H1 (cell line): ENCODE measurements around the gene TNFSF11. TPM values are rescaled to one million over a fixed set of nuclear protein-coding genes. Genes with fewer than 3 reads are reported as not detected.

Source experiments
- CTCF ChIA-PET: fragments of 300-600 bp; sonication (Branson Sonifier 250); formaldehyde crosslinking; loops from one replicate; lab custom pipeline; 2021; ENCODE audit not compliant: partially characterized antibody; lab: Charles Lee
- POLR2A ChIA-PET: fragments of 300-600 bp; sonication (Branson Sonifier 250); formaldehyde crosslinking; loops from one replicate; lab custom pipeline; 2021; ENCODE audit warnings: inconsistent platforms; ENCODE audit not compliant: partially characterized antibody; lab: Charles Lee
- DNase-seq, 2 experiments: peaks; one replicate each; pipeline versions ENCODE4 v3.0.0 to v3.0.0-alpha.2; 2010 to 2022; ENCODE audit warnings: low spot score in 2 of 2, low read depth in 1 of 2, mixed read lengths in 1 of 2
- FAIRE-seq: peaks from 2 replicates; lab custom pipeline; 2011; peaks lifted over from hg19 to GRCh38; lab: Jason Lieb, UNC
- H2AFZ ChIP-seq: 2 replicates; pipeline ENCODE4 v1.8.1; 2012; ENCODE audit warnings: low read length, inconsistent platforms
- H2AK5ac ChIP-seq: 2 replicates; pipeline ENCODE4 v1.6.1; 2013; ENCODE audit warnings: low read depth, low read length
- H2BK120ac ChIP-seq: replicated peaks from 2 replicates; pipeline ENCODE3; 2013; ENCODE audit warnings: low read depth, low read length, inconsistent platforms
- H2BK12ac ChIP-seq: 2 replicates; pipeline ENCODE4 v1.6.1; 2013; ENCODE audit warnings: low read depth, low read length
- H2BK15ac ChIP-seq: 2 replicates; pipeline ENCODE4 v1.6.1; 2013; ENCODE audit warnings: low read length
- H2BK20ac ChIP-seq: 2 replicates; pipeline ENCODE4 v1.6.1; 2013; ENCODE audit warnings: low read length
- H2BK5ac ChIP-seq: 2 replicates; pipeline ENCODE4 v1.6.1; 2013; ENCODE audit warnings: low read depth, low read length
- H3K14ac ChIP-seq: 2 replicates; pipeline ENCODE4 v1.6.1; 2013; ENCODE audit warnings: inconsistent platforms; ENCODE audit not compliant: insufficient read length
- H3K18ac ChIP-seq: 2 replicates; pipeline ENCODE4 v1.6.1; 2013; ENCODE audit warnings: low read length; ENCODE audit errors: extremely low read depth
- H3K23ac ChIP-seq: 2 replicates; pipeline ENCODE4 v1.6.1; 2013; ENCODE audit warnings: inconsistent platforms; ENCODE audit not compliant: insufficient read length
- H3K23me2 ChIP-seq: 2 replicates; pipeline ENCODE4 v1.6.1; 2013; ENCODE audit warnings: low read depth, low read length
- H3K27ac ChIP-seq: 2 replicates; pipeline ENCODE4 v1.6.1; 2011; ENCODE audit warnings: low read depth, low read length, inconsistent platforms
- H3K27me3 ChIP-seq, 4 experiments: replicated peaks in 1 of 4; 1 replicate in 1 of 4; 2 replicates in 3 of 4; pipeline versions ENCODE4 v1.6.1 to v1.8.1; 2011 to 2013; ENCODE audit warnings: low read length in 3 of 4, mild to moderate bottlenecking in 3 of 4, inconsistent platforms in 2 of 4, mixed read lengths in 2 of 4, moderate library complexity in 1 of 4; ENCODE audit not compliant: control insufficient read depth in 3 of 4, insufficient read depth in 3 of 4; ENCODE audit errors: extremely low read depth in 1 of 4
- H3K36me3 ChIP-seq, 4 experiments: 2 replicates each; pipeline versions ENCODE4 v1.6.1 to v1.8.1; 2011 to 2013; ENCODE audit warnings: mild to moderate bottlenecking in 4 of 4, low read length in 3 of 4, moderate library complexity in 2 of 4, control low read depth in 1 of 4, inconsistent platforms in 1 of 4; ENCODE audit not compliant: insufficient read depth in 4 of 4, control insufficient read depth in 2 of 4
- H3K4ac ChIP-seq: replicated peaks from 2 replicates; pipeline ENCODE3; 2013; ENCODE audit warnings: low read length, low read depth, mixed read lengths, inconsistent platforms; ENCODE audit not compliant: insufficient read length
- H3K4me1 ChIP-seq, 4 experiments: replicated peaks in 1 of 4; 1 replicate in 1 of 4; 2 replicates in 3 of 4; pipeline versions ENCODE4 v1.6.1 to v1.8.1; 2011 to 2013; ENCODE audit warnings: low read length in 3 of 4, inconsistent platforms in 2 of 4, mixed read lengths in 1 of 4; ENCODE audit not compliant: insufficient read depth in 4 of 4, control insufficient read depth in 3 of 4
- H3K4me2 ChIP-seq, 2 experiments: 2 replicates each; pipeline versions ENCODE4 v1.6.1 to v1.8.1; 2011 to 2013; ENCODE audit warnings: low read depth in 2 of 2, low read length in 2 of 2, control low read depth in 1 of 2, inconsistent platforms in 1 of 2, mild to moderate bottlenecking in 1 of 2; ENCODE audit not compliant: insufficient read depth in 1 of 2
- H3K4me3 ChIP-seq, 4 experiments: fragments of 200-600, 300-600 bp in 1 of 4; sonication (generic), shearing (Covaris generic), sonication (Bioruptor Twin) in 1 of 4; 2 replicates each; pipeline versions ENCODE4 v1.5.1 to v1.8.1; 2011 to 2016; ENCODE audit warnings: low read length in 4 of 4, low read depth in 3 of 4, control low read depth in 2 of 4, inconsistent platforms in 2 of 4, mild to moderate bottlenecking in 2 of 4, mixed read lengths in 1 of 4, moderate library complexity in 1 of 4; ENCODE audit not compliant: insufficient read depth in 2 of 4; ENCODE audit errors: extremely low read depth in 1 of 4
- H3K56ac ChIP-seq: replicated peaks from 2 replicates; pipeline ENCODE3; 2013; ENCODE audit warnings: low read depth, mild to moderate bottlenecking, mixed read lengths, low read length, inconsistent platforms; ENCODE audit not compliant: insufficient read length
- H3K79me1 ChIP-seq: 2 replicates; pipeline ENCODE4 v1.6.1; 2013; ENCODE audit warnings: low read depth, low read length, control low read depth
- H3K79me2 ChIP-seq, 2 experiments: 2 replicates each; pipeline versions ENCODE4 v1.6.1 to v1.8.1; 2012 to 2013; ENCODE audit warnings: low read length in 2 of 2, mild to moderate bottlenecking in 2 of 2, inconsistent platforms in 1 of 2; ENCODE audit not compliant: insufficient read depth in 2 of 2, control insufficient read depth in 1 of 2
- H3K9ac ChIP-seq, 4 experiments: replicated peaks in 1 of 4; 1 replicate in 1 of 4; 2 replicates in 3 of 4; pipeline versions ENCODE4 v1.6.1 to v1.8.1; 2011 to 2013; ENCODE audit warnings: low read depth in 3 of 4, low read length in 3 of 4, control low read depth in 2 of 4, mild to moderate bottlenecking in 2 of 4, moderate library complexity in 2 of 4, inconsistent platforms in 1 of 4; ENCODE audit errors: extremely low read depth in 1 of 4
- H3K9me3 ChIP-seq, 2 experiments: 2 replicates each; pipeline versions ENCODE4 v1.6.1 to v1.8.1; 2012 to 2013; ENCODE audit warnings: mild to moderate bottlenecking in 2 of 2, moderate library complexity in 2 of 2, control low read depth in 1 of 2, inconsistent platforms in 1 of 2, low read depth in 1 of 2, low read length in 1 of 2, mixed read lengths in 1 of 2; ENCODE audit not compliant: insufficient read depth in 2 of 2
- H4K20me1 ChIP-seq, 2 experiments: replicated peaks in 1 of 2; 2 replicates each; pipeline versions ENCODE3 to v1.8.1; 2011 to 2013; ENCODE audit warnings: inconsistent platforms in 2 of 2, low read length in 2 of 2, mild to moderate bottlenecking in 1 of 2; ENCODE audit not compliant: insufficient read depth in 2 of 2, control insufficient read depth in 1 of 2
- H4K5ac ChIP-seq: 2 replicates; pipeline ENCODE4 v1.6.1; 2013; ENCODE audit warnings: low read length, low read depth, mixed read lengths, inconsistent platforms; ENCODE audit not compliant: insufficient read length
- H4K8ac ChIP-seq: 2 replicates; pipeline ENCODE4 v1.8.0; 2013; ENCODE audit warnings: mild to moderate bottlenecking, moderate library complexity, low read length, inconsistent platforms; ENCODE audit not compliant: insufficient read depth; ENCODE audit errors: extremely low read depth
- H4K91ac ChIP-seq: replicated peaks from 2 replicates; pipeline ENCODE3; 2013; ENCODE audit warnings: low read length, mixed read lengths, inconsistent platforms; ENCODE audit not compliant: insufficient read length
- ATF2 ChIP-seq: IDR thresholded peaks from 2 replicates; pipeline ENCODE4 v1.6.1; 2012; ENCODE audit warnings: low read length, inconsistent platforms
- CBX5 ChIP-seq: fragments of 300-800, 300-1000 bp; sonication (generic); IDR thresholded peaks from 2 replicates; pipeline ENCODE4 v1.7.1; 2016; ENCODE audit warnings: antibody characterized with exemption, low read length, low read depth
- CHD2 ChIP-seq: IDR thresholded peaks from 2 replicates; pipeline ENCODE4 v1.6.1; 2012; ENCODE audit warnings: low read length, improper control_type of control experiment
- CREB1 ChIP-seq: IDR thresholded peaks from 2 replicates; pipeline ENCODE4 v1.6.1; 2012; ENCODE audit warnings: inconsistent platforms
- CTBP2 ChIP-seq: IDR thresholded peaks from 2 replicates; pipeline ENCODE4 v1.7.0; 2011; ENCODE audit warnings: borderline replicate concordance, mild to moderate bottlenecking, moderate library complexity, mixed read lengths, low read length; ENCODE audit not compliant: insufficient read depth, insufficient read length
- GABPA ChIP-seq: IDR thresholded peaks from 2 replicates; pipeline ENCODE4 v1.6.1; 2011; ENCODE audit warnings: mild to moderate bottlenecking, low read length, moderate library complexity, borderline replicate concordance; ENCODE audit not compliant: insufficient read depth
- KDM4A ChIP-seq: IDR thresholded peaks from one replicate; pipeline ENCODE4 v1.7.1; 2012; ENCODE audit warnings: low read depth, mild to moderate bottlenecking, moderate library complexity, low read length, inconsistent platforms; ENCODE audit not compliant: severe bottlenecking
- MAFK ChIP-seq: IDR thresholded peaks from 2 replicates; pipeline ENCODE4 v1.6.1; 2012; ENCODE audit warnings: low read depth, mild to moderate bottlenecking, improper control_type of control experiment, low read length
- RAD21 ChIP-seq, 2 experiments: IDR thresholded peaks in 1 of 2; conservative IDR thresholded peaks in 1 of 2; 2 replicates each; pipeline ENCODE4 v1.6.1; 2011; ENCODE audit warnings: low read depth in 2 of 2, low read length in 2 of 2, improper control_type of control experiment in 1 of 2, inconsistent platforms in 1 of 2, mild to moderate bottlenecking in 1 of 2, moderate library complexity in 1 of 2
- SIX5 ChIP-seq: IDR thresholded peaks from 2 replicates; pipeline ENCODE4 v1.6.1; 2011; ENCODE audit warnings: mild to moderate bottlenecking, low read depth, low read length
- TAF1 ChIP-seq: IDR thresholded peaks from 2 replicates; pipeline ENCODE4 v1.6.1; 2011; ENCODE audit warnings: mild to moderate bottlenecking, low read depth, low read length
- TAF7 ChIP-seq: optimal IDR thresholded peaks from 2 replicates; pipeline ENCODE3; 2011; ENCODE audit warnings: low read depth, mild to moderate bottlenecking, inconsistent platforms, low read length, moderate library complexity, borderline replicate concordance
- YY1 ChIP-seq: IDR thresholded peaks from 2 replicates; pipeline ENCODE4 v1.6.1; 2011; ENCODE audit warnings: low read depth, mild to moderate bottlenecking, low read length
- WGBS, 2 experiments: shearing (Covaris generic) in 1 of 2; methylation state at CpG; one replicate each; pipeline versions ENCODE4 v1.1.6 to v1.1.7; 2013 to 2015; ENCODE audit warnings: low lambda C conversion rate in 2 of 2, mixed read lengths in 2 of 2, inconsistent platforms in 1 of 2, low coverage in 1 of 2, missing lambda C conversion rate in 1 of 2; ENCODE audit not compliant: insufficient replicate concordance in 2 of 2, insufficient coverage in 1 of 2, insufficient read length in 1 of 2; ENCODE audit errors: extremely low coverage in 1 of 2, missing lambda C conversion rate in 1 of 2; 5-methylcytosine and 5-hydroxymethylcytosine counted together
- polyA plus RNA-seq, 7 experiments: library from polyadenylated mRNA; depleted of rRNA in 3 of 7; stranded (reverse) in 5 of 7; unstranded in 2 of 7; fragments of >200 nt in 5 of 7; fragments of 200-250 nt in 2 of 7; gene quantifications; 1 replicate in 5 of 7; 2 replicates in 1 of 7; 4 replicates in 1 of 7; pipeline versions ENCODE4 v1.2.1 to v1.2.3, GENCODE V29; 2011 to 2013; ENCODE audit warnings: missing spikeins in 2 of 7, mixed read lengths in 2 of 7
- total RNA-seq: library from RNA; stranded (reverse); fragmentation: NEBNext Ultra II Directional; extraction: Animal tissue kit (Norgen Biotek cat#: 25700); gene quantifications from 2 replicates; pipeline ENCODE4 v1.2.1, GENCODE V29; 2021

The TNFSF11 gene
- total and polyA plus RNA-seq, 2 of the 8 experiments (the other 6 are each of a cell fraction or from before 2014, with no cell fraction given) = 9.3 to 12.0 TPM

- no peaks in the 10 kb centered on the region for H3K36me3 ChIP-seq
- no peak overlapping the region for H3K18ac ChIP-seq
- no peak overlapping the region for H3K4ac ChIP-seq
- H3K4me1 ChIP-seq = no peaks in the 10 kb centered on the region
- no peak overlapping the region for H4K91ac ChIP-seq
- ChIA-PET POLR2A (interaction anchor here (0.7 to 1.8 kb wide), 2 partner anchors 16 to 222 kb away, joined by 3 to 5 read pairs; no protein-coding TSS in a partner anchor), CTCF (interaction anchor here (0.8 to 1.5 kb wide), 2 partner anchors 14 to 30 kb away, joined by 3 to 4 read pairs; no protein-coding TSS in a partner anchor)
- H3K79me2 ChIP-seq = peaks cover 0 to 2% of the 10 kb centered on the region in 2 experiments; a peak in 1 of 4 replicates
- no peak overlapping the region for H2BK12ac ChIP-seq
- FAIRE-seq = no peak
- no peak overlapping the region for H4K8ac ChIP-seq
- no peaks in the 10 kb centered on the region for H4K20me1 ChIP-seq
- H2BK15ac ChIP-seq = no peak overlapping the region
- no peak for DNase-seq
- no peak overlapping the region for H2AK5ac ChIP-seq
- WGBS, 2 experiments = 93% methylated on average over 3 of the region's 3 CpGs; no CpG with 5 or more reads in 1 of the 2 experiments
- no peak overlapping the region for H3K14ac ChIP-seq
- H3K9ac ChIP-seq = no peak overlapping the region
- H2BK20ac ChIP-seq = no peak overlapping the region
- no peak overlapping the region for H2BK120ac ChIP-seq
- H3K23ac ChIP-seq = no peak overlapping the region
- H4K5ac ChIP-seq = no peak overlapping the region
- H3K23me2 ChIP-seq = no peaks in the 10 kb centered on the region
- no peak overlapping the region for H3K56ac ChIP-seq
- no peak overlapping the region for H3K4me3 ChIP-seq
- no peak overlapping the region for H3K27ac ChIP-seq
- no peak overlapping the region for H2AFZ ChIP-seq
- H3K4me2 ChIP-seq = no peak overlapping the region
- H3K79me1 ChIP-seq = no peaks in the 10 kb centered on the region
- no peak overlapping the region for H2BK5ac ChIP-seq
- no peaks in the 10 kb centered on the region for H3K27me3 ChIP-seq
- no peaks in the 10 kb centered on the region for H3K9me3 ChIP-seq
- TF ChIP-seq RAD21 (IDR thresholded peaks at IDR 0.05 in 1 of 2, conservative IDR thresholded peaks at IDR 0.05 in 1 of 2; ENCODE audit: low read depth in 2 of 2, low read length in 2 of 2) (no peak), ATF2 (no peak), CBX5 (no peak), TAF1 (no peak), SIX5 (no peak), CTBP2 (no peak), YY1 (no peak), MAFK (no peak), CHD2 (no peak), KDM4A (no peak), CREB1 (no peak), GABPA (no peak), TAF7 (no peak)
Observed at GRCh38 chr13:42625611-42626010, 51.7 kb downstream of the TNFSF11 start.
